GM21390 (cell line): ENCODE measurements around the gene ANXA2.
"Not testable (repeated sequence)": the region's sequence is repeated elsewhere in the genome, so short reads cannot be mapped to it uniquely, and the experiment has no call there.

Source experiments
- ATAC-seq: cut with Tn5 transposase; IDR thresholded peaks from one replicate; pipeline ENCODE4 v1.9.1; 2021; ENCODE audit not compliant: unreplicated experiment

ANXA2 gene

GRCh38 chr15:60346653-60347052 lies 51.1 kb downstream of the ANXA2 start:
- ATAC-seq, result no peak

GRCh38 chr15:60346077-60346476 lies 51.7 kb downstream of the ANXA2 start:
- ATAC-seq, result no peak

GRCh38 chr15:60345598-60345997 lies 52.2 kb downstream of the ANXA2 start:
- no peak for ATAC-seq

GRCh38 chr15:60344987-60345386 lies 52.8 kb downstream of the ANXA2 start:
- ATAC-seq, result no peak

GRCh38 chr15:60344461-60344860 lies 53.3 kb downstream of the ANXA2 start:
- ATAC-seq, result no peak

- no peak for ATAC-seq
Observed at GRCh38 chr15:60343221-60343970, 54.4 kb downstream of the ANXA2 start.

- no peak for ATAC-seq
Observed at GRCh38 chr15:60340207-60340921, 57.4 kb downstream of the ANXA2 start.

- no peak for ATAC-seq
Observed at GRCh38 chr15:60339236-60339635, 58.5 kb downstream of the ANXA2 start.

GRCh38 chr15:60338810-60339209 lies 59.0 kb downstream of the ANXA2 start:
- ATAC-seq, result no peak

- no peak for ATAC-seq
Observed at GRCh38 chr15:60337076-60337475, 60.7 kb downstream of the ANXA2 start.

GRCh38 chr15:60335296-60335695 lies 62.5 kb downstream of the ANXA2 start:
- ATAC-seq, result not testable (repeated sequence)

GRCh38 chr15:60328852-60329443 lies 68.8 kb downstream of the ANXA2 start:
- ATAC-seq, result no peak

GRCh38 chr15:60326824-60327654 lies 70.7 kb downstream of the ANXA2 start:
- no peak for ATAC-seq

GRCh38 chr15:60326343-60326742 lies 71.4 kb downstream of the ANXA2 start:
- ATAC-seq, result no peak

- no peak for ATAC-seq
Observed at GRCh38 chr15:60325905-60326304, 71.9 kb downstream of the ANXA2 start.

- ATAC-seq, result no peak
Observed at GRCh38 chr15:60324706-60325438, 72.9 kb downstream of the ANXA2 start.

- no peak for ATAC-seq
Observed at GRCh38 chr15:60323322-60323721, 74.5 kb downstream of the ANXA2 start.

GRCh38 chr15:60320365-60320764 lies 77.4 kb downstream of the ANXA2 start:
- no peak for ATAC-seq

- no peak for ATAC-seq
Observed at GRCh38 chr15:60318216-60318867, 79.4 kb downstream of the ANXA2 start.

- no peak for ATAC-seq
Observed at GRCh38 chr15:60316961-60317360, 80.8 kb downstream of the ANXA2 start.
